ENCODE data around the gene CDH13.

The CDH13 gene

GRCh38 chr16:82612263-82612662 is 14.5 kb upstream of the CDH13 start:
- H3K23ac ChIP-seq (ENCODE audit: low read length in 2 of 2), result no peak overlapping the region
- no peak overlapping the region for H2BK15ac ChIP-seq (ENCODE audit: low read depth, poor library complexity, severe bottlenecking)
- no peak overlapping the region for H2BK5ac ChIP-seq (ENCODE audit: low read depth, low read length, poor library complexity, severe bottlenecking)
- H2BK12ac ChIP-seq (ENCODE audit: low read length in 2 of 2), result no peak overlapping the region
- H3K79me1 ChIP-seq (replicated peaks; ENCODE audit: low read length, poor library complexity, severe bottlenecking), result no peaks in the 10 kb centered on the region
- peaks cover 0 to 14% of the 10 kb centered on the region in 2 experiments for H3K27me3 ChIP-seq (ENCODE audit: control insufficient read depth in 1 of 2, insufficient read depth in 1 of 2, low read length in 2 of 2)
- no peak overlapping the region for H2AK5ac ChIP-seq (ENCODE audit: low read length, severe bottlenecking)
- WGBS, result 77% methylated on average over 3 of the region's 3 CpGs
- no peaks in the 10 kb centered on the region for H3K4me1 ChIP-seq (ENCODE audit: control insufficient read depth, insufficient read depth, low read depth, low read length)
- H4K91ac ChIP-seq (ENCODE audit: low read length), result no peak overlapping the region
- no peak overlapping the region for H3K27ac ChIP-seq (ENCODE audit: low read length, poor library complexity, severe bottlenecking)
- H3K9ac ChIP-seq (ENCODE audit: low read length), result no peak overlapping the region
- no peaks in the 10 kb centered on the region for H3K9me3 ChIP-seq (ENCODE audit: control insufficient read depth, low read length)
- no peak overlapping the region for H4K8ac ChIP-seq (ENCODE audit: low read length)
- H3K36me3 ChIP-seq (ENCODE audit: control insufficient read depth in 1 of 2, insufficient read depth in 2 of 2, low read depth in 1 of 2, low read length in 2 of 2), result no peaks in the 10 kb centered on the region
- no peak overlapping the region for H3K4me3 ChIP-seq (ENCODE audit: insufficient read depth in 1 of 2, low read depth in 1 of 2, low read length in 2 of 2)
- no peak overlapping the region for H3K14ac ChIP-seq (ENCODE audit: low read length in 2 of 2)
- H2AFZ ChIP-seq (ENCODE audit: low read depth, low read length), result no peak overlapping the region
- no peak for DNase-seq
- H3K18ac ChIP-seq (ENCODE audit: low read depth in 1 of 2, low read length in 2 of 2), result no peak overlapping the region
- no peak overlapping the region for H3K4ac ChIP-seq (ENCODE audit: low read depth in 1 of 2, low read length in 2 of 2)
- H2BK120ac ChIP-seq (ENCODE audit: low read depth, low read length), result no peak overlapping the region
- H3K4me2 ChIP-seq (ENCODE audit: low read length, poor library complexity, severe bottlenecking), result no peak overlapping the region

DNA sequence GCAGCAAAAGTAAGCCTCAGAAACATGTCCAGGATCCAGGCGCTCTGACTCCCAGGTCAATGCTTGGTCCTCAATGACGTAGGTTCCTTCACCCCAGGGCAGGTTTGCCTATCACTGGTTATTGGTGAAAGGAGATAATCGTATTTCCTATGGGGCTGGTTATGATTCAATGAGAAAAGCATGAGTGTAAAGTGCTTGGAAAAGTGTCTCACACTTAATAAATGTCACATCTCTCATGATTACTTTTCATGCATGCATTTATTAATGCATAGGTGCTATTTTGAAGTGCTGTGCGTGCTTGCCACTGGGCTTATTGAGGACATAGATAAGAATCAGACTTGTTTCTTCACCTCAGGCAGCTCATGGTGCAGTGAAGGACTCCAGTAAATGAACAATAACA is 10.4 kb upstream of the CDH13 start:
- H3K27ac ChIP-seq (ENCODE audit: low read length, poor library complexity, severe bottlenecking), result no peak overlapping the region
- H3K18ac ChIP-seq (ENCODE audit: low read depth in 1 of 2, low read length in 2 of 2), result no peak overlapping the region

DNA sequence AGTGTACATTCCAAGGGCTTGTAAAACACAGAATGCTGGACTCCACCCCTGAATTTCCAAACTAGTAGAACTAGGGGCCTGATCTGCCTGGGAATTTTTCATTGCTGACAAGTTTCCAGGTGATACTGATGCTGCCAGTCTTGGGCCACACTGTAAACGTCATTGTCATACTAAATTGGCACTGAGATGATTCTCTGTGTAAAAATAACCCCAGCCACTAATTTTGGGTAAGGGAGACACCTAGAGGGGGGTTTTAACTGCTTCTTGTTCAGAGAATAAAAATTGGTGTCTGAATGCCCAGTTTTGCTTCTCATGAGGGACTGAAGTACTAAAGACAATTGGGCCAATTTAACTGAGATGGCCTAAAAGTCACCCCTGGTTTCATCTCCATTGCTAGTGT is 5.0 kb upstream of the CDH13 start:
- Histone ChIP-seq H3K36me3 (ENCODE audit: control insufficient read depth in 1 of 2, insufficient read depth in 2 of 2, low read depth in 1 of 2, low read length in 2 of 2) (no peaks in the 10 kb centered on the region), H3K14ac (ENCODE audit: low read length in 2 of 2) (no peak overlapping the region), H4K91ac (ENCODE audit: low read length) (no peak overlapping the region), H3K4me3 (ENCODE audit: insufficient read depth in 1 of 2, low read depth in 1 of 2, low read length in 2 of 2) (no peak overlapping the region), H4K8ac (ENCODE audit: low read length) (no peak overlapping the region), H3K4me1 (ENCODE audit: control insufficient read depth, insufficient read depth, low read depth, low read length) (peaks cover 2% of the 10 kb centered on the region), H3K23ac (ENCODE audit: low read length in 2 of 2) (no peak overlapping the region), H2BK12ac (ENCODE audit: low read length in 2 of 2) (no peak overlapping the region), H3K4me2 (ENCODE audit: low read length, poor library complexity, severe bottlenecking) (no peak overlapping the region), H2BK120ac (ENCODE audit: low read depth, low read length) (no peak overlapping the region), H3K4ac (ENCODE audit: low read depth in 1 of 2, low read length in 2 of 2) (no peak overlapping the region), H2BK5ac (ENCODE audit: low read depth, low read length, poor library complexity, severe bottlenecking) (no peak overlapping the region), H2BK15ac (ENCODE audit: low read depth, poor library complexity, severe bottlenecking) (no peak overlapping the region), H3K18ac (ENCODE audit: low read depth in 1 of 2, low read length in 2 of 2) (no peak overlapping the region), H3K27ac (ENCODE audit: low read length, poor library complexity, severe bottlenecking) (no peak overlapping the region), H3K9ac (ENCODE audit: low read length) (no peak overlapping the region), H2AK5ac (ENCODE audit: low read length, severe bottlenecking) (no peak overlapping the region), H2AFZ (ENCODE audit: low read depth, low read length) (no peak overlapping the region), H3K27me3 (ENCODE audit: control insufficient read depth in 1 of 2, insufficient read depth in 1 of 2, low read length in 2 of 2) (peaks cover 11 to 63% of the 10 kb centered on the region in 2 experiments), H3K9me3 (ENCODE audit: control insufficient read depth, low read length) (no peaks in the 10 kb centered on the region), H3K79me1 (replicated peaks; ENCODE audit: low read length, poor library complexity, severe bottlenecking) (no peaks in the 10 kb centered on the region)
- WGBS, result 46% methylated on average over 1 of the region's 1 CpG
- no peak for DNase-seq

More for the DNA sequence above, 10.4 kb upstream of the CDH13 start:
- H3K14ac ChIP-seq (ENCODE audit: low read length in 2 of 2), result no peak overlapping the region
- no peak overlapping the region for H2BK15ac ChIP-seq (ENCODE audit: low read depth, poor library complexity, severe bottlenecking)
- peaks cover 5 to 35% of the 10 kb centered on the region in 2 experiments for H3K27me3 ChIP-seq (ENCODE audit: control insufficient read depth in 1 of 2, insufficient read depth in 1 of 2, low read length in 2 of 2)
- H2AFZ ChIP-seq (ENCODE audit: low read depth, low read length), result no peak overlapping the region
- H3K4me1 ChIP-seq (ENCODE audit: control insufficient read depth, insufficient read depth, low read depth, low read length), result no peaks in the 10 kb centered on the region
- no peak overlapping the region for H4K91ac ChIP-seq (ENCODE audit: low read length)
- DNase-seq, result no peak
- no peak overlapping the region for H2BK5ac ChIP-seq (ENCODE audit: low read depth, low read length, poor library complexity, severe bottlenecking)
- H2BK12ac ChIP-seq (ENCODE audit: low read length in 2 of 2), result no peak overlapping the region
- no peaks in the 10 kb centered on the region for H3K36me3 ChIP-seq (ENCODE audit: control insufficient read depth in 1 of 2, insufficient read depth in 2 of 2, low read depth in 1 of 2, low read length in 2 of 2)
- no peak overlapping the region for H3K4me3 ChIP-seq (ENCODE audit: insufficient read depth in 1 of 2, low read depth in 1 of 2, low read length in 2 of 2)
- H2AK5ac ChIP-seq (ENCODE audit: low read length, severe bottlenecking), result no peak overlapping the region
- no peak overlapping the region for H3K23ac ChIP-seq (ENCODE audit: low read length in 2 of 2)
- no peaks in the 10 kb centered on the region for H3K9me3 ChIP-seq (ENCODE audit: control insufficient read depth, low read length)
- H3K4me2 ChIP-seq (ENCODE audit: low read length, poor library complexity, severe bottlenecking), result no peak overlapping the region
- 88% methylated on average over 4 of the region's 4 CpGs for WGBS
- H3K9ac ChIP-seq (ENCODE audit: low read length), result no peak overlapping the region
- no peak overlapping the region for H4K8ac ChIP-seq (ENCODE audit: low read length)
- no peak overlapping the region for H3K4ac ChIP-seq (ENCODE audit: low read depth in 1 of 2, low read length in 2 of 2)
- H3K79me1 ChIP-seq (replicated peaks; ENCODE audit: low read length, poor library complexity, severe bottlenecking), result no peaks in the 10 kb centered on the region
- no peak overlapping the region for H2BK120ac ChIP-seq (ENCODE audit: low read depth, low read length)

DNA sequence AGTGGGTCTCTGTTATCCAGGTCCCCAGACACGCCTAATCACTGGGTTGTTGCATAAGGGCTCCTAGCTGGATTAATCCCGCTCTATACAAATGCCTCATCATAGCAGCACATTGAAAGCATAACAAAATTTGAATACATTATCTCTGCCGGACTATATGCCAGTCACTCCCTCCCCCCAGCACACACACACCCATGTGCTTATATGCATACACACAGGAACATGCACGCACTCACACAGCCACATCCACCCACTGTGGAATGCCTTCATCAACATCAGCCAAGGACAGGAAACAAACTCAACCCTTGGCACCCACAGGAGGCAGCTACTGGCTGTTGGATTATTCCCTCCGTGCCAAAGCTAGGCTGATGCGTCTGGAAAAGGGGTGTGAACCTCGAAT is 3.5 kb upstream of the CDH13 start:
- Histone ChIP-seq H2BK5ac (ENCODE audit: low read depth, low read length, poor library complexity, severe bottlenecking) (no peak overlapping the region), H2AFZ (ENCODE audit: low read depth, low read length) (no peak overlapping the region), H3K4me1 (ENCODE audit: control insufficient read depth, insufficient read depth, low read depth, low read length) (peaks cover 7% of the 10 kb centered on the region), H3K18ac (ENCODE audit: low read depth in 1 of 2, low read length in 2 of 2) (no peak overlapping the region), H4K8ac (ENCODE audit: low read length) (no peak overlapping the region), H3K9me3 (ENCODE audit: control insufficient read depth, low read length) (no peaks in the 10 kb centered on the region), H2AK5ac (ENCODE audit: low read length, severe bottlenecking) (no peak overlapping the region), H3K9ac (ENCODE audit: low read length) (no peak overlapping the region), H3K23ac (ENCODE audit: low read length in 2 of 2) (no peak overlapping the region), H3K4me3 (ENCODE audit: insufficient read depth in 1 of 2, low read depth in 1 of 2, low read length in 2 of 2) (no peak overlapping the region), H2BK120ac (ENCODE audit: low read depth, low read length) (no peak overlapping the region), H3K27me3 (ENCODE audit: control insufficient read depth in 1 of 2, insufficient read depth in 1 of 2, low read length in 2 of 2) (peaks cover 11 to 63% of the 10 kb centered on the region in 2 experiments), H3K36me3 (ENCODE audit: control insufficient read depth in 1 of 2, insufficient read depth in 2 of 2, low read depth in 1 of 2, low read length in 2 of 2) (no peaks in the 10 kb centered on the region), H3K4ac (ENCODE audit: low read depth in 1 of 2, low read length in 2 of 2) (no peak overlapping the region), H3K27ac (ENCODE audit: low read length, poor library complexity, severe bottlenecking) (no peak overlapping the region), H3K79me1 (replicated peaks; ENCODE audit: low read length, poor library complexity, severe bottlenecking) (no peaks in the 10 kb centered on the region), H2BK12ac (ENCODE audit: low read length in 2 of 2) (no peak overlapping the region), H3K4me2 (ENCODE audit: low read length, poor library complexity, severe bottlenecking) (no peak overlapping the region), H2BK15ac (ENCODE audit: low read depth, poor library complexity, severe bottlenecking) (no peak overlapping the region), H4K91ac (ENCODE audit: low read length) (no peak overlapping the region), H3K14ac (ENCODE audit: low read length in 2 of 2) (no peak overlapping the region)
- DNase-seq, result no peak
- 88% methylated on average over 7 of the region's 7 CpGs for WGBS
